GM12872 (cell line): ENCODE results near the gene CEP112.

Experiments
- CTCF ChIP-seq: IDR thresholded peaks from 3 replicates; pipeline ENCODE4 v1.5.1; 2011; ENCODE audit warnings: low read depth, mild to moderate bottlenecking, low read length, moderate library complexity; ENCODE audit not compliant: insufficient read depth

Gene CEP112

DNA sequence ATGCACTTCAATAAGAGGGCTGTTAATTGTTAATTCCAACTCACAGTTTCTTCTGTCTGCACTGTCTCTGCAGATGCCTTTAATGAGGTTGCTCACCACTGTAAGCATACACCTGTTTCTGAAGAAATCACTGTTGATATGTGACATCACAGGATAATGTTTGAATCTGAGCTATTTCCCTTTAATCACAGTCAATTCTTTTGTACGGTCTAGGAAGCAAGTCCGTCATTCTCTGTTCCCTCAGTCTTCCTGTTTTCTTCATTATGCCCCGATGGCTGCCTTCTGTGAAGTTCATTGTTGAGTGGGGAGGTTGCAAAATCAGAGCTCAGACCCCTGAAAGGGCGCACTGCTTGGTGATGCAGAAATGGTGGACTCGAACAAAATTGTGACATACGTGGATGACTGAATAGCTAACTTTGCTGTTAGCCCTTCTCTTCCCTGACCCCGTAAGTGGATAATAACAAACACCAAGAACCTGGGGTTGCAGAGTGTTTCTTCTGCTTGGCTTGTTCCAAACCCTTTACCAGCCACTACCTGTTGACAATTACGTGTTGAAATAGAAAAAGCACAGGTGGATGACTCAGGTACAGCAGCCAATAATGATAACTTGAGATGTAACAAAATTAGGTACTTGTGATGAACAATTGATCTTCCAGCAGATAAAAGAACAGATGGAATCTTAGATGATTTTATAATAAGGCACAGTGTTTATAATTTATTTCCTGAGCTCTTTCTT, 558.6 kb downstream of the CEP112 start:
- TF ChIP-seq CTCF, result no peak

DNA sequence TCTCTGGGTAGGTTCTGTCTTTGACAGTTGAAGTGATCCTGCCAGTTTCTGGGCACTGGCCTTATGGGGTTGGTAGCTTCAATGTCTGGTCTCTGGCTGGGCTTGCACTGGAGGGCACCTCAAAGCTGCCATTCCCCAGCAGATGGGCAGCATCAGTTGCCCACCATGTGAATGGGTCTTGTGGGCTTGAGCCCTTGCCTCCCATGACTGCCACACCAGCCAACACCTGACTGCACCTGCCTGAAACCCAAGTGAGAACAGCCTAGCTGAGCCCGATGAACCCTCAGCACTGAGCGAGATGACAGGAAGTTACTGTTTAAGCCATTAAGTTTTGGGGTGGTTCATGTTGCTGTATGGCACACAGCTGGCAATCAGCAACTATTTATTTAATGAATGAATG, 561.4 kb downstream of the CEP112 start:
- no peak for TF ChIP-seq CTCF

GRCh38 chr17:65629234-65629690, 562.7 kb downstream of the CEP112 start:
- TF ChIP-seq CTCF, result no peak

GRCh38 chr17:65628644-65629036, 563.3 kb downstream of the CEP112 start:
- TF ChIP-seq CTCF, result no peak

GRCh38 chr17:65627891-65628643, 563.9 kb downstream of the CEP112 start:
- TF ChIP-seq CTCF, result no peak

DNA sequence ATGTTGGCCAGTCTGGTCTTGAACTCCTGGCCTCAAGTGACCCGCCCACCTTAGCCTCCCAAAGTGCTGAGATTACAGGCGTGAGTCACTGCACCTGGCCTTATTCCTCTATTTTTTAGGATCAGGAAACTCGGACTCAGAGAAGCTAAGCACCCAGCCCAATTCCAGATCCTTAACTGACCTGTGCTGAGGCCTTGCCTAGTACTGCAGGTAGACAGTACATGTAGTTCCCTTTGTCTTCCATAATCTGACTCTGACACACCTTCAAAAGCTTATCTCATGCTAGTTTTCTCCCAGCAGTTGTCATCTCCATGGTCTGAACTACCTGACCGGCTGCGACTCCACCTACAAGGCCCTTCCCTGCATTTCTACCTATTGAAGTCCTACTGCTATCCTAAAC, 564.8 kb downstream of the CEP112 start:
- no peak for TF ChIP-seq CTCF

DNA sequence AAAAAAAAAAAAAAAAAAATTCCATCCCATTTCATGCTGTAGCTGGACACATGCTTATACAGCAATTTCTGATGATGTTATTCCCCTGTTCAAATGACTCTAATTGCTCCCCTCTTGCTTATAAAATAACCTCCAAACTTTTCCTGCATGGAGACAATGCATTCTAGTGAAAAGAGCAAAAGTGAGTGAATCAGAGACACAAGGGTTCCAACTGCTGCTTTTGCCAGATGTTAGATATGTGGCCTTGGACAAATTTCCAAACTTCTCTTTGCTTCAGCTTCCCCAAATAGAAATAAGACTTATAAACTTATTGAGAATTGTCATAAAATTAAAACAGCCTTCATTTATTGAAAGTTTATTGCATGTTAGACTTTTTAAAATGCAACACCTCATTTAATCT, 565.5 kb downstream of the CEP112 start:
- no peak for TF ChIP-seq CTCF
